A673 (cell line): ENCODE data around the gene TMEM221. TPM values are rescaled to one million over a fixed set of nuclear protein-coding genes. Genes with fewer than 3 reads are reported as not detected.

ENCODE experiments used
- BruUV-seq: library from RNA; stranded (reverse); fragments of 400-500 nt; replicated peaks from 2 replicates; lab custom pipeline; 2021; lab: Mats Ljungman, UMichigan
- CTCF ChIA-PET: fragments of 300-600 bp; sonication (Branson Sonifier 250); formaldehyde crosslinking; loops from one replicate; lab custom pipeline; 2022; ENCODE audit warnings: antibody characterized with exemption; lab: Charles Lee
- POLR2A ChIA-PET: fragments of 300-600 bp; sonication (Branson Sonifier 250); formaldehyde crosslinking; loops from one replicate; lab custom pipeline; 2022; ENCODE audit warnings: antibody characterized with exemption; ENCODE audit not compliant: low non-redundant PET; lab: Charles Lee
- DNase-seq: peaks from one replicate; pipeline ENCODE4 v3.0.0-alpha.2; 2015; ENCODE audit warnings: low spot score
- H3K27ac ChIP-seq: fragments of 200-600 bp; sonication (generic); 2 replicates; pipeline ENCODE4 v1.5.1; 2016; ENCODE audit warnings: mixed run types, low read depth, mild to moderate bottlenecking, mixed read lengths, antibody characterized with exemption, low read length; ENCODE audit not compliant: poor library complexity, severe bottlenecking
- H3K27me3 ChIP-seq: fragments of 200-600 bp; sonication (generic); replicated peaks from 2 replicates; pipeline ENCODE4 v1.6.1; 2017; ENCODE audit warnings: mixed run types, low read depth, mild to moderate bottlenecking, mixed read lengths, antibody characterized with exemption, low read length; ENCODE audit not compliant: insufficient read depth, poor library complexity
- H3K36me3 ChIP-seq: fragments of 200-600 bp; sonication (generic); 2 replicates; pipeline ENCODE4 v1.6.1; 2016; ENCODE audit warnings: mixed run types, mild to moderate bottlenecking, mixed read lengths, antibody characterized with exemption, low read length; ENCODE audit not compliant: insufficient read depth, poor library complexity, severe bottlenecking
- H3K4me1 ChIP-seq: fragments of 200-600 bp; sonication (generic); 2 replicates; pipeline ENCODE4 v1.6.1; 2017; ENCODE audit warnings: mixed run types, mild to moderate bottlenecking, mixed read lengths, antibody characterized with exemption, low read length; ENCODE audit not compliant: insufficient read depth, poor library complexity, severe bottlenecking
- H3K4me3 ChIP-seq: fragments of 200-600 bp; sonication (generic); 2 replicates; pipeline ENCODE4 v1.5.1; 2016; ENCODE audit warnings: low read depth, mixed run types, mild to moderate bottlenecking, mixed read lengths, low read length; ENCODE audit not compliant: poor library complexity, severe bottlenecking
- H3K9me3 ChIP-seq: fragments of 200-600 bp; sonication (generic); 2 replicates; pipeline ENCODE4 v1.6.1; 2016; ENCODE audit warnings: mixed run types, low read depth, mild to moderate bottlenecking, mixed read lengths, antibody characterized with exemption, low read length; ENCODE audit not compliant: poor library complexity, severe bottlenecking
- CTCF ChIP-seq: fragments of 300-800, 200-600 bp; sonication (generic); conservative IDR thresholded peaks from 2 replicates; pipeline ENCODE4 v1.5.1; 2017; ENCODE audit warnings: low read depth, mild to moderate bottlenecking, antibody characterized with exemption, low read length, moderate library complexity, mixed read lengths
- EZH2 ChIP-seq: fragments of 200-600 bp; sonication (generic); IDR thresholded peaks from 2 replicates; pipeline ENCODE4 v1.6.1; 2017; ENCODE audit warnings: borderline replicate concordance, low read depth, mild to moderate bottlenecking, mixed read lengths, antibody characterized with exemption, low read length; ENCODE audit not compliant: poor library complexity, severe bottlenecking
- intact Hi-C: fragments of 100-400 bp; cut with micrococcal nuclease; formaldehyde crosslinking; loops from one replicate; pipeline ENCODE4 v1.10.0; 2022; ENCODE audit not compliant: unreplicated experiment
- total RNA-seq: library from RNA; stranded (reverse); gene quantifications from 2 replicates; pipeline ENCODE4 v1.2.3, GENCODE V29; 2021

TMEM221 gene
- total RNA-seq, 1 experiment from 2014 or later: not detected

DNA sequence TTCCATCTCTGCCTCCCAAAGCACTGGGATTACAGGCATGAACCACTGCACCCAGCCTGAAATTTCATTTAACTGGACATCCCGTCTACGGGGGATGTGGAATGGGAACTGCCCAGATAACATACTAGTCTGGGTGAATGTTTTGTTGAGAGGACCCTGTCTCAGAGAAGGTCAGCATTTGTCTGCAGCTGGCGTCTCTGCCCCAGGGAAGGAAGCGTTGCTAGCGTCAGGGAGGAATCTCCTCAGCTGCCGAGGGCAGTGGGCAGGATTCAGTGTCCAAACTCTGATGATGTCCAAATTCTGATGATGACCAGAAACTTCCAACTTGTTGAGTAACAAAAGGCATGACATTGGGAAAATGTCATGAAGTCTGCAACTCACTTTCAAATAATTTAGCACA, 9.1 kb upstream of the TMEM221 start:
- DNase-seq: no peak
- H3K4me3 ChIP-seq: no peak overlapping the region
- no peaks in the 10 kb centered on the region for H3K9me3 ChIP-seq
- H3K27me3 ChIP-seq: peaks cover 27% of the 10 kb centered on the region
- no TSS peak for BruUV-seq
- intact Hi-C loops: no loop called here
- H3K27ac ChIP-seq: no peak overlapping the region
- H3K36me3 ChIP-seq: no peaks in the 10 kb centered on the region
- ChIA-PET CTCF (no interaction called here), POLR2A (no interaction called here)
- TF ChIP-seq CTCF (no peak), EZH2 (no peak)
- H3K4me1 ChIP-seq: no peaks in the 10 kb centered on the region

DNA sequence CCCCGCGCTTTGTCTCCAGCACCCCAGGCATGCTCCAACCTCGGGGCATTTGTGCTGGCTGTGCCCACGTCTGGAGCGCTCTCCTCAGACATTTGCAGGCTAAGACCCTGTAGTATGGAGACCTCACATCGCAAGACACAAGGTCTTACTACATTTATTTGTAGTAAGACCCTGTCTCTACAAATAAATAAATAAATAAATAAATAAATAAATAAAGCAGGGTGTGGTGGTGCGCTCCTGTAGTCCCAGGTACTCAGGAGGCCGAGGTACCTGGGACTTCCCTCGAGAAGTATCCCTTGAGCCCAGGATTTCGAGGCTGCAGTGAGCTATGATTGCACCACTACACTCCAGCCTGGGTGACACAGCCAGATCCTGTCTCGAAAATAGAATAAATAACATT, 7.7 kb upstream of the TMEM221 start:
- H3K9me3 ChIP-seq: no peaks in the 10 kb centered on the region
- H3K27ac ChIP-seq: no peak overlapping the region
- peaks cover 27% of the 10 kb centered on the region for H3K27me3 ChIP-seq
- H3K36me3 ChIP-seq: no peaks in the 10 kb centered on the region
- no peaks in the 10 kb centered on the region for H3K4me1 ChIP-seq
- DNase-seq: no peak
- no TSS peak for BruUV-seq
- intact Hi-C loops: no loop called here
- TF ChIP-seq EZH2: no peak
- H3K4me3 ChIP-seq: no peak overlapping the region
- CTCF ChIA-PET: no interaction called here
- POLR2A ChIA-PET: no interaction called here

DNA sequence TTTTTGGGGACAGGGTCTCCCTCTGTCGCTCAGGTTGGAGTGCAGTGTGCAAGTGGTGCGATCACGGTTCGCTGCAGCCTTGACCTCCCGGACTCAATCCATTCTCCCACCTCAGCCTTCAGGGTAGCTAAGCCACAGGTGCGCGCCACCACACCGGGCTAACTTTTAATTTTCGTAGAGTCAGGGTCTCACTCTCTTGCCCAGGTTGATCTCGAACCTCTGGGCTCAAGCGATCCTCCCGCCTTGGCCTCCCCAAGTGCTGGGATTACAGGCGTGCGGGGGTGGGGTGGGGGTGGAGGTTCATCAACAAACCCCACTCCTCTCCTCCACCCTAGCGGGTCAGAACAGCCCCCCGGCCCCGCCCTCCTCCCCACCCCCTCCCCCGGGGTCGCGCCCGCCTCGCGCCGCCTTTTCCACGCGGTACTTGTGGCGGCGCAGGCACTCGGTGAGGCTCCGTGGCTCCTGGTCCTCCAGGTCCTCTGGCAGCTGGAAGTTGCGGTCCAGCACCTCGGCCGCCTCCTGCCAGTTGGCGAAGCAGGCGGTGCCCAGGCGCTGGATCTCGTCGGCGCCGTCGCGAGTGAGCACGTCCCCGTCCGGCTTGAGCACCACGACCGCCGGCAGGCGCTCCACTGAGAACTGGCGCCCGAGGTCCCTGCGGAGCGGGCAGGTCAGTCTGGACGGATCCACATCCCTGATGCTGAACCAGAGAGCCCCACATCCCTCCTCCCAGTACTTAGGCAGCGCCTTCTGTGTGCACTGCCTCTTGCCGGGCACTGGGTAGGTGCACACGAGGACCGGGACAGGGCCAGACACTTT, 7.0 kb upstream of the TMEM221 start:
- Histone ChIP-seq H3K4me1 (no peaks in the 10 kb centered on the region), H3K27ac (no peak overlapping the region), H3K9me3 (no peaks in the 10 kb centered on the region), H3K4me3 (no peak overlapping the region), H3K36me3 (no peaks in the 10 kb centered on the region), H3K27me3 (peaks cover 27% of the 10 kb centered on the region)
- TF ChIP-seq EZH2: no peak
- TF ChIP-seq CTCF: no peak
- DNase-seq: no peak
- BruUV-seq: no TSS peak
- intact Hi-C loops: no loop called here
- CTCF ChIA-PET: interaction anchor here (0.8 kb wide), 1 partner anchor 40 kb away, joined by 3 read pairs; no protein-coding TSS in a partner anchor
- POLR2A ChIA-PET: no interaction called here
